NCI-H82 (cell line): ENCODE data around the gene EYS.

Experiments
- DNase-seq: peaks from one replicate; lab custom pipeline; 2025; lab: John Stamatoyannopoulos, UW

EYS gene

GRCh38 chr6:64128301-64129024, 1578.6 kb downstream of the EYS start:
- no peak for DNase-seq

GRCh38 chr6:64123761-64124633, 1583.0 kb downstream of the EYS start:
- no peak for DNase-seq

GRCh38 chr6:64122712-64123375, 1584.2 kb downstream of the EYS start:
- DNase-seq: no peak

GRCh38 chr6:64121011-64121565, 1585.9 kb downstream of the EYS start:
- no peak for DNase-seq

- DNase-seq: no peak
Measured at GRCh38 chr6:64113704-64114103, 1593.3 kb downstream of the EYS start.

- no peak for DNase-seq
Measured at GRCh38 chr6:64104051-64104450, 1603.0 kb downstream of the EYS start.

GRCh38 chr6:64103480-64103879, 1603.5 kb downstream of the EYS start:
- DNase-seq: no peak

- no peak for DNase-seq
Measured at GRCh38 chr6:64100702-64101303, 1606.2 kb downstream of the EYS start.

- DNase-seq: no peak
Measured at GRCh38 chr6:64090352-64090751, 1616.7 kb downstream of the EYS start.

GRCh38 chr6:64085126-64085525, 1621.9 kb downstream of the EYS start:
- DNase-seq: no peak

- peak; percentile 23 for DNase-seq
Measured at GRCh38 chr6:64084185-64084663, 1622.8 kb downstream of the EYS start.

GRCh38 chr6:64083261-64083660, 1623.8 kb downstream of the EYS start:
- DNase-seq: no peak

GRCh38 chr6:64081453-64081852, 1625.6 kb downstream of the EYS start:
- DNase-seq: no peak

GRCh38 chr6:64074981-64075380, 1632.0 kb downstream of the EYS start:
- DNase-seq: no peak

- no peak for DNase-seq
Measured at GRCh38 chr6:64072686-64073085, 1634.3 kb downstream of the EYS start.

- DNase-seq: no peak
Measured at GRCh38 chr6:64064919-64065318, 1642.1 kb downstream of the EYS start.

GRCh38 chr6:64062960-64063683, 1643.9 kb downstream of the EYS start:
- DNase-seq: no peak

GRCh38 chr6:64054861-64055260, 1652.2 kb downstream of the EYS start:
- no peak for DNase-seq

- DNase-seq: no peak
Measured at GRCh38 chr6:64050590-64050989, 1656.4 kb downstream of the EYS start.

- no peak for DNase-seq
Measured at GRCh38 chr6:64049736-64050135, 1657.3 kb downstream of the EYS start.

- DNase-seq: no peak
Measured at GRCh38 chr6:64046746-64047208, 1660.2 kb downstream of the EYS start.
